NOMO-1 (cell line): ENCODE data around the gene TPGS1.
A peak's percentile ranks its signal among the peaks of the same experiment; 100 is the strongest.

Experiments
- DNase-seq, 2 experiments: peaks; one replicate each; lab custom pipeline; 2025; ENCODE audit not compliant: unreplicated experiment in 2 of 2; lab: John Stamatoyannopoulos, UW

Gene TPGS1

DNA sequence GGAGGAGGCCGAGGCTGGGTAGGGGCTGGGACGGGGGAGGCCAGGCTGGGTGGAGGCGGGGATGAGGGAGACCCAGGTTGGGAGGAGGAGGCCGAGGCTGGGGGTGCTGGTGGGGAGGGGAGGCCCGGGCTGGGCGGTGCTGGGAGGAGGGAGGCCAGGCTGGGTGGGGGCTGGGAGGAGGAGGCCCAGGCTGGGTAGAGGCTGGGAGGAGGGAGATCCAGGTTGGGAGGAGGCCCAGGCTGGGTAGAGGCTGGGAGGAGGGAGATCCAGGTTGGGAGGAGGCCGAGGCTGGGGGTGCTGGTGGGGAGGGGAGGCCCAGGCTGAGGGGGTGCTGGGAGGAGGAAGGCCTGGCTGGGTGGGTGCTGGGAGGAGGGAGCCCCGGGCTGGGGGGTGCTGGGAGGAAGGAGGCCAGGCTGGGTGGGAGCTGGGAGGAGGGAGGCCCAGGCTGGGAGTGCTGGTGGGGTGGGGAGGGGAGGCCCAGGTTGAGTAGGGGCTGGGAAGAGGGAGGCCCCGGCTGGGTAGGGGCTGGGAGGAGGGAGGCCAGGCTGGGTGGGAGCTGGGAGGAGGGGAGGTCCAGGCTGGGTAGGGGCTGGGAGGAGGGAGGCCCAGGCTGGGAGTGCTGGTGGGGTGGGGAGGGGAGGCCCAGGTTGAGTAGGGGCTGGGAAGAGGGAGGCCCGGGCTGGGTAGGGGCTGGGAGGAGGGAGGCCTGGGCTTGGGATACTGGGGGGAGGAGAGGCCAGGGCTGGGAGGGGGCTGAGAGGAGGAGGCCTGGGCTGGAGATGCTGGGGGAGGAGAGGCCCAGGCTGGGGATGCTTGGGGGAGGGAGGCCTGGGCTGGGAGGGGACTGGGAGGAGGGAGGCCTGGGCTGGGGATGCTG lies 10.7 kb downstream of the TPGS1 start:
- DNase-seq, result no peak

DNA sequence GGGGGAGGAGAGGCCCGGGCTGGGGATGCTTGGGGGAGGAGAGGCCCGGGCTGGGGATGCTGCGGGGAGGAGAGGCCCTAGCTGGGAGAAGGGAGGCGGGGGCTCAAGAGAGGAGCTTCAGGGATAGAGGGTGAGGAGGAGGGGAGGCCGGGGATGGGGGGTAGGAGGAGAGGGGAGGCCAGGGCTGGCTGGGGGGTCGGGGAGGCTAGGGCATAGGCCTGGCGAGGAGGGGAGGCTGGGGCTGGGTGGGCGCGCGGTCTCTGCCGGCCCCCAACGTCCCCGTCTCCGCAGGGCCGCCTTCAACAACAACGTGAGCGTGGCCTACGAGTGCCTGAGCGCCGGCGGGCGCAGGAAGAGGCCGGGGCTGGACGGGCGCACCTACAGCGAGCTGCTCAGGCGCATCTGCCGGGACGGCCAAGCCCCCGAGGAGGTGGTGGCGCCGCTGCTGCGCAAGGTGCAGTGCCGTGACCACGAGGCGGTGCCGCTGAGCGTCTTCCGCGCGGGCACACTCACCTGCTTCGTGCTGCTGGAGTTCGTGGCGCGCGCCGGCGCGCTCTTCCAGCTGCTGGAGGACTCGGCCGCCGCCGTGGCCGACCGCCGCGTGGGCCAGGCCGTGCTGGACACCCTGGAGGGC lies 11.4 kb downstream of the TPGS1 start:
- DNase-seq, result no peak

DNA sequence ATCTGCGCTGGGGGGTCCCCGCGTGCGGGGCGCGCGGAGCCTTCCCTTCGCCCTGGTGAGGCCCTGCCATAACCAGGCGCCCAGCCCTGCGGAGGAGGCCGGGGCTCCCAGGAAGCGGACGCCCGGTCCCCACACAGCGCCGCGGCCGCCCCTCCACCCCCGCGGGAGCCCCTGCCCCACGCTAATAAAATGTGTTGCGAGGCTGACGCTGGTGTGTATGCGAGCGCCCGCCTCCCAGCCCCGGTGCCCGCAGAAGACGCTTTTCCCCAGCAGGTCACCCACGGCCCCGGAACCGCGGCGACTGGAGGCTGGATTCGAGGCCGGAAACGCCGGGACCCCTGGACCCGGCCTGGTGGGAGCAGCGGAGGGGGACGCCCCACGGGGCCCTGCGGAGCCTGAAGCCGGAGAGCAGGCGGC lies 12.2 kb downstream of the TPGS1 start:
- no peak for DNase-seq

DNA sequence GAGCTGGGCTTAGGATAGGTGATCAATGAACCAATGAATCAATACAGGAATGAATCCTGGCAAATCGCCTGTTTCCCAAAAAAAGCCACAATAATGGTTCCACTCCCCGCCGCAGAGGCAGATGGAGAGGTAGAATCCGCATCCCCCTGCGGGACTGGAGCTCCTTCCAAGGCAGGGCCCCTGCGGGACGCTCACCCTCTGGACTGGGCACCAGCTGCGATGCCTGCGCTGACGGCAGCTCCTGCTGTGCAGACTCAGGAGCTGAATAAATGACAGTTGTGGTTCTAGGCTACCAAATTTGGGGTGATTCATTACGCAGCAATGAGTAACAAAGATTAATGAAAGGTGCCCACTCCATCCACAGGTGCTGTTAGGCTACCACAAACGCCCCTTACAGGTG lies 15.4 kb downstream of the TPGS1 start:
- DNase-seq, result no peak

DNA sequence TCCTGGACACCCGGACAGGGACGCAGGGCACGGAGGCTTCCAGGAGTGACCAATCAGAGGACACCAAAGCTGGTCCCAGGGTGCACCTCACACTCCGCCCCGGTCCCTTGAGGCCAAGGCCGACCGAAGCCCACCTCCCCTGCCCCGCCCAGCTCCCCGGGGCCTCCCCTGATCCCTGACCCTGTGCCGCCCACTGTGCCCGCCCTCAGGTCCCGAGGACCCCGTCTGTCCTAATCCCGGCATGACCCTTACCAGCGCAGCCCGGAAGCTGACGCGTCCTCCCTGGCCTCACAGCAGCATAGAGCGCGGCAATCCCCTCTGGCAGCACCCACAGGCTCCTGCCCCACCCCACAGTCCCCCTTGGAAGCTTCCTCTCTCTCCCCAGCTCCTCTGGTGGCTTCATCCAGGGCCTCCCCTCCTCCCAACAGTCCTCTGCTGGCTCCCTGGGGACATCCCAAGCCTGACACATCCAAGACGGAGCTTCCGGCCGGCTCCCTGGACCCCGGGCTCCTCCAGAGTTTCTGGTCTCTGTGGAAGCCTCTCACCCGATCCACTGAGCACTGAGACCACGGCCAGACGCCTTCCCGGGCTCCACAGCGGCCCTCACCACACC lies 16.9 kb downstream of the TPGS1 start:
- no peak for DNase-seq

DNA sequence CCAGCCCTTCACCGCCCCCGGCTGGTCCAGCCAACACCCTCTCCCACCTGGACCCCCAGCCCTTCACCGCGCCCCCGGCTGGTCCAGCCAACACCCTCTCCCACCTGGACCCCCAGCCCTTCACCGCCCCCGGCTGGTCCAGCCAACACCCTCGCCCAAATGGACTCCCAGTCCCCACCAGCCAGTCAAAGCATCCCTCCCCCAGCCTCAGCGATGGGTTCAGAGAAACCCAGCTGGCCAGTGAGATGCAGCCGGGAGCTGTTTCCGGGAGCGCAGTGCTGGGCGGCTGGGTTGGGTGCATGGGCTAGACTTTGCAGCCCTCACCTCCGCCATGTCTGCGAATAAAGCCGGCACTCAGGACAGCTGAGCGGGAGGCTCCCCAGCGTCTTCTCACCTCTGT lies 17.7 kb downstream of the TPGS1 start:
- no peak for DNase-seq

DNA sequence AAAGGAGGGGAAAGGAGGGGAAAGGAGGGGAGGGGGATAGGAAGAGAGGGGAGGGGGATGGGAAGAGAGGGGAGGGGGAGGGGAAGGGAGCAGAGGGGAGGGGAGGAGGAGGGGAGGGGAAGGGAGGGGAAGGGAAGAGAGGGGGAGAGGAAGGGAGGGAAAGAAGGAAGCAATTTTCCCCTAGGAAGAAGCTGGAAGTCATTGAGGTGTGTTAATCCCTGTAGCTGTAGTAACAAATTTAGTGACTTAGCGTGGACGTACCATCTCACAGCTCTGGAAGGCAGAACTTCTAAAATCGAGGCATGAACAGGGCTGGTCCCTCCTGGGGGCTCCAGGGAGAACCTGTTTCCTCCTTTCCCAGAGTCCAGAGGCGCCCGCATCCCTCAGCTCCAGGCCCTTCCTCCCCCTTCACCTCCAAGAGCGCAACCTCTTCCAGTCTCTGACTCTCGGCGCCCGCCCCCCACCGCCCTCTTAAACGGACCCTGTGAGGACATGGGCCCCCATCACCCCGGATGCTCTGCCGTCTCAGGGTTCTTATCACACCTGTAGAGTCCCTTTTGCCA lies 18.6 kb downstream of the TPGS1 start:
- DNase-seq, result no peak

DNA sequence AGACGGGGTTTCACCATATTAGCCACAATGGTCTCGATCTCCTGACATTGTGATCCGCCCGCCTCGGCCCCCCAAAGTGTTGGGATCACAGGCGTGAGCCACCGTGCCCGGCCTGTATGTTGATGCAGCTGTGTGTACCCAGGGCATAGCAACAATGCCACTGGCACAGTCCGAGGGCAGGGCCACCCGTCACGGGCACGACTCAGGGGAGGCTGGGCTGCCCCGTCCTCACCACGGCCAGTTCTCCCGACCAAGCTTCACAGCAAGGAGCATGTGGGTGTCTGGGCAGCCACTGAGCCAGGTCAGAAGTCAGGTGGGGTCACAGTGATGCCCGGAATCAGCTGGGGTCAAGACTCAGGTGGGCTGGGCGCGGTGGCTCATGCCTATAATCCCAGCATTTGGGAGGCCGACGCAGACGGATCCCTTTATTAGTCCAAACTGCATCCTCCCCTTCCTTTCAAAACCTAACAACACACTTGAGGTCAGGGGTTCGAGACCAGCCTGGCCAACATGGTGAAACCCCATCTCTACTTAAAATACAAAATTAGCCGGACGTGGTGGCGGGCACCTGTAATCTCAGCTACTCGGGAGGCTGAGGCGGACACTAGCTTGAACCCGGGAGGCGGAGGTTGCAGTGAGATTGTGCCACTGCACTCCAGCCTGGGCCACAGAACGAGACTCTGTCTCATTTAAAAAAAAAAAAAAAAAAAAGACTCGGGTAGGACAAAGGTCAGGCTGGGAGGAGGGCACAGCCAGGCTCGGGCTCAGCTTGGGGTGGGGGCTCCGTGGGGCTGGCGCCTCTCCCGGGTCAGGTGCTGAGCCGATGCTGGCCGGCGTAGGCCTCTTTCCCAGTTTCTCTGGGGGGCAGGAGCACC lies 23.1 kb downstream of the TPGS1 start:
- no peak for DNase-seq

DNA sequence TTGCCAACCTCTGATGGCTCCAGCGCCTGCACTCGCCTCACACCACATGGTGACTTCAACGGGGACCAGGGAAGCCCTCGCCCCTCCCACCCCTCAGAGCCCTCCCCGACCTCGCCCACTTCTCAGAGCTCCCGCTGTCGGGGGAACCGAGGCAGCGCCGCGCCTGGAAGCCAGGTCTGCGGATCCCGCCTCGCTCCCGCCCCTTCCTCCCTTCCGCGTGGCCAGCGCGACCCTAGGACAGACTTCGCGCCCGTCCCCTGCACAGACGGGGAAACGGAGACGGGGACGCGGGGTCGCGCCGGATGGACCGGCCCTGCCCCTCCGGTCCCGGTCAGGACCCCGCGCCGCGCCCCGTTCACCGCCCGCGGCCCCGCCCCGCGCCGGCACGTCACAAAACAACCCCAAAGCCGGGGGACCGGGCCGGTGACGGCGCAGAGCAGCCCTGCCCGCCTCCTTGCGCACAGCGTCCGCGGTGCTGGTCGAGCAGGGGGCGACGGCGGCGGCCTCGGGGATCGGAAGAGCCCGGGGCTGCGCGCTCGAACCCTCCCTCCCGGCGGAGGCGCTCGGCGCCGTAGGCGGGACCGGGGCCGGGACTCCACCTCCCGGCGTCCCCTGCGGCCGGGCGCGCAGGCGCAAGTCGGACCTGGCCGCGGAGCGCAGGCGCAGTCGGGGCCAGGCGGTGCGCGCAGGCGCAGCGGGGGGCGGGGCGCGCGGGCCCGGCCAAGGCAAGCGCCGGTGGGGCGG lies 23.9 kb downstream of the TPGS1 start:
- DNase-seq, result peak; percentile 75 to 87

DNA sequence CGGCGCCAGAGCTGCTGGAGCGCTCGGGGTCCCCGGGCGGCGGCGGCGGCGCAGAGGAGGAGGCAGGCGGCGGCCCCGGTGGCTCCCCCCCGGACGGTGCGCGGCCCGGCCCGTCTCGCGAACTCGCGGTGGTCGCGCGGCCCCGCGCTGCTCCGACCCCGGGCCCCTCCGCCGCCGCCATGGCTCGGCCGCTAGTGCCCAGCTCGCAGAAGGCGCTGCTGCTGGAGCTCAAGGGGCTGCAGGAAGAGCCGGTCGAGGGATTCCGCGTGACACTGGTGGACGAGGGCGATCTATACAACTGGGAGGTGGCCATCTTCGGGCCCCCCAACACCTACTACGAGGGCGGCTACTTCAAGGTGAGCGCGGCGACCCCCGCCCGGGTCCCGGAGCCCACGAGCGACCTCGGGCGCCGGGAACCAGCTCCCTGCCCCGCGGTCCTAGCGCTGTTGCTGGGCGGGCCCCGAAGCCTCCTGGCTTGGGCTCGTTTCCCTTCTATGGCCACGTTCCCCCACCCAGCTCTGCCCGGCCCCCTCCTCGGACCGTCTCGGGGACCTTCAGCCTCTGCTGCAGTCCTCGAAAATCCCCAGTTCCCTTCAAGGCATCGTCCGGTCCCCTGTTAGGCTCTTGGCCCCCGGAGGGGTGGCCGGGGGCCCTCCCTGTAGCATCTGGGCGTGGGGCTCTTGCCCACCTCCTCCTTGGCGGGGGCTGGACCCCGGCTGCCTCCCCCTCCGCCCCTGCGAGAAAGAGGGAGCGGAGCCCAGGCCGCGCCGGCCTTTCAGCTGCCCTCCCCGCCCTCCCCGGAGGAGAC lies 24.7 kb downstream of the TPGS1 start, which contains the start of gene CDC34:
TSS of gene CDC34 (plus strand) at position 8 of the 808 bp plus-strand sequence. CDS start at position 180, 172 bp downstream.
- no peak for DNase-seq

DNA sequence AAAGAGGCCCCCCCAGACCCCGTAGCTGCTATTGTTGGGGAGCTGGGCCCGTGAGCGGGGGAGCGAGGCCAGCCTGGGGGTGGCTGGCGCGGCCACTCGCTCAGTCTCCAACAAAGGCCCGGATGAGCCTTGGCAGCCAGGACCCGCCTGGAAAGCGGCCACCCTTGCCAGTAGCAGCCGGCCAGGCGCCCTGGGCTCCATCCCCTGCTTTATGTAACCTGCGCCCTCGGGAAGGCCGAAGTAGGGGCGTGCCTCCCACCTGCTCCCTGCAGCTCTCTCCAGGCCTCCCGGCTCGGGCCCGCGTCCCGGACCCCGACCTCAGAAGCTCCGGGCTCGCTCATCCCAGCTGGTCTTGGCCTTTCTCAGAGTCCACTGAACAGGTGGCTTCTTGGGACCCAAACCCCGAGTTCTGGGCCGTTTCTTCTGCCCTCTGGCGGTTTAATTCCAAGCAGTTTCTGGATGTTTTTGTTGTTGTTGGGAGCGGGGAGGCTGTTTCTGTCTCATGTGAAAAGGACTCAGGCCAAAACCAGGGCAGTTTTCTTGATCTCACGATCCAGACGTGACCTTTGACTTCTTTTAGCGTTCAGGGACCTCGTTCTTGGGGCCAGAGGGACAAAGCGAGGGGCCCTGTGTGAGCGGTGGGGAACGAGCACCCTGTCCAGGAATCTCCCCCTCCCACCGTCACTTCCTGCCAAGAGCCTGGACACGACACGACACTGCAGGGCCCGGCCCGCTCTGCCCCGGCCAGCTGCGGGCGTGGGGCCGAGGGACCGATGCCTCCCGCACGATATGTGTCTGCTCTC lies 25.5 kb downstream of the TPGS1 start:
- DNase-seq, result peak; percentile 46 to 61

DNA sequence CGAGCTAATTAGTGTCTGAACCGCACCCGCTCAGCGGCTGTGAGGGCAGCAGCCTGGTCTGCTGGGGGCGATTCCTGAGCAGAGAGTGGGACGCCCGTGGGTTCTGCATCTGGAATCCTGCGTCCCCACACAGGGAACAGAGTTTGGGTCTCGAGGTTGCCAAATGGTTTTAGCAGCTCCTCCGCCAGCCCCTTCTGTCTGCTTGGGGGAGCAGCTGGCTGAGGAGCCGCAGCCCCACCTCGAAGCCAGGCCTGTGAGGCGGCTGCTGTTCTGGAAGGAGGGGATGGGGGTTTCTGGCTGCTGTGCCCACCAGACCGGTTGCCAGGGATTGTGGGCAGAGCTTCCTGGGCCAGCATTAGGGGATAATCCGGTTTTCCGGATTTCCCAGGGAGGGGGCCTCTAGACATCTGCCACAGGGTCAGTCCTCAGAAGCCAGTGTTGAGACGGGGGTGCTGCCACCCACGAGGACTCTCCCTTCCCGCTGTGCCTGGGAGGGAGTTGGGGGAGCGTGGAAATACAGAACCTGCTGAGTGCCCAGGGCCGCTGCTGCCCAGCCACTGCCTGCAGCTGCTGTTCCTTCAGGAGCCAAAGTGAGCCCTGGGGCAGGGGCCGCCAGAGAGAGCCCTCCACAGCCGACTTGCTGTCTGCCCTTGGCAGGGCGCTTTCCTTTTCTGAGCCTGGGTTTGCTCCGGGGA lies 26.2 kb downstream of the TPGS1 start:
- no peak for DNase-seq

DNA sequence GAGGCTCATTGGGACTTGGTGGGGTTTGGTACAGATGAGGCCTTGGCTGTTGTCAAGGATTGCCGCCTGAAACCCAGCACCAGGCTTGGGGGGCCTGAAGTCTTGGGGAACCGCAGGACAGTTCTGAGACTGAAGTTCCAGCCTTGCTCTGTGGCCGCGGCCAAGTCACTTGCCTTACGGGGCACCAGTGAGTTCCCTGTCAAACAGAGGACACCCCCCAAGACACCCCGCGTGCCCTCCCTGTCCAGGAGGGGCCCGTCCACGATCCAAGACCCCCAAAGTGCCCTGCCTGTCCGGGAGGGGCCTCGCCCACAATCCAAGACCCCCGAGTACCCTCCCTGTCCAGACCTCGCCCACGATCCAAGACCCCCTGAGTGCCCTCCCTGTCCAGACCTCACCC lies 26.8 kb downstream of the TPGS1 start:
- DNase-seq, result no peak

DNA sequence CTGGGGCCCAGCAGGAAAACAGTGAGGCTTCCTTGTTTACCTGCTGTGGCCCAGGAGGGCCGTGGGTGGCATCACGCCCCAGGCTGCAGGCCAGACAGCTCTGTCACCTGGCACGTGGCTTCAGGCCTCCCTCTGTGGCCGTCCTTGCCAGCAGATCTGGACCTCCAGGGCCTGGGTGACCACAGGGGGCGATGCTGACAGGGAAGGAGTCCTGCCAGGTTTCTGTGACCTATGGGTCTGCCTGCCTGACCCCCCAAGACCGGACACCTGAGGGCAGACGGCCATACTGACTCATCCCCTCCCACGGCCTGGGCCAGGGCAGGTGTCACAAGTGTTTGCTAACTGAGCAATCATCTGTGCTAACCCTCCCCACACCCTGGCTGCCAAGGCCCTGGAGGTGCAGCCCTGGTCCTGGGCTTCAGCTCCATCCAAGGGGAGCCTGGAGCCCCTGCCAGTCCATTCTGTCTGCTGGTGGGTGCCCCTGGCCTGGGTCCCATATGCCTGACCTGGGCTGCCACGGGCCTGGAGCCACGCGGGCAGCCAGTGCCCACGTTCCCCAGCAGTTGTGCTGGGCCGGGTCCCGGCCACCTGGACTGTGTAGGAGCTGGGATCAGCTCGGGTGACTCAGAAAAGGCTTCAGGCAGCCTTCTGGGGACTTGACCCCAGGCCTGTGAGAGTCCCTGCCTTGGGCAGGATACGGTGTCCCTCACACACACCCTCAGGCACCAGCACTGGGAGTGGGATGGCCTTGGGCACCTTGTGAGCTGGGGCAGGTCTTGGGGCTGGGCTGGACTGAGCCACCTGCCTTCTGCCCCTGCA lies 27.9 kb downstream of the TPGS1 start:
- no peak for DNase-seq

DNA sequence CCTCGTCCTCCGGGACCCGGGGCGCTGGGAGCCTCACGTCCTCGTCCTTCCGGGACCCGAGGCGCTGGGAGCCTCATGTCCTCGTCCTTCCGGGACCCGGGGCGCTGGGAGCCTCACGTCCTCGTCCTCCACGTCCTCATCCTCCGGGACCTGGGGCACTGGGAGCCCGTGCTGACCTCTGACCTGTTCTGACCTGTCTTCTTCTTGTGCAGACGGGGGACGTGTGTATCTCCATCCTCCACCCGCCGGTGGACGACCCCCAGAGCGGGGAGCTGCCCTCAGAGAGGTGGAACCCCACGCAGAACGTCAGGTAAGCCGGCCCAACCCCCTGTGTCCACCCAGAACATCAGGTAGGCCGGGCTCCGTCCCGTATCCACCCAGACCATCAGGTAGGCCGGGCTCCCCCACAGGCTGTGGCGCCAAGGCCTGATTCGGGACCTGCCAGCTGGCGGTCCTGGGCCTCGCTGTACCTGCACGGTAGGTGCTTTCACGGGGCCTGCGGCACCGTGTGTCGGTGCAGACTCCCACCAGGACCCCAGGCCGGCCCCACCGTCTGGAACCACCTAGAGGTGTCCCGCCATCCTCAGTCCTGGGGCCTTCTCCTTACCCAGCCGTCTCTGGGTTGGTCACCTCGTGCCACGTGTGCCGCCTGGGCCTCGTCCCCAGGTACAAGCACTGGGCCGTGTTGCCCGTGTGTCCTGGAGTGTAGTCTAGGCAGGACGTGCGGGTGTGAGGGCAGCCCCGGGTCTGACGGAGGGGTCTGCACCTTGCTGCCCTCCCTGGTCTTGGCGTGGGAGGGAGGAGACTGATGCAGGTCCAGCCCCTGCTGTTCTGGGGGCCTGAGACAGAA lies 29.0 kb downstream of the TPGS1 start:
- no peak for DNase-seq

DNA sequence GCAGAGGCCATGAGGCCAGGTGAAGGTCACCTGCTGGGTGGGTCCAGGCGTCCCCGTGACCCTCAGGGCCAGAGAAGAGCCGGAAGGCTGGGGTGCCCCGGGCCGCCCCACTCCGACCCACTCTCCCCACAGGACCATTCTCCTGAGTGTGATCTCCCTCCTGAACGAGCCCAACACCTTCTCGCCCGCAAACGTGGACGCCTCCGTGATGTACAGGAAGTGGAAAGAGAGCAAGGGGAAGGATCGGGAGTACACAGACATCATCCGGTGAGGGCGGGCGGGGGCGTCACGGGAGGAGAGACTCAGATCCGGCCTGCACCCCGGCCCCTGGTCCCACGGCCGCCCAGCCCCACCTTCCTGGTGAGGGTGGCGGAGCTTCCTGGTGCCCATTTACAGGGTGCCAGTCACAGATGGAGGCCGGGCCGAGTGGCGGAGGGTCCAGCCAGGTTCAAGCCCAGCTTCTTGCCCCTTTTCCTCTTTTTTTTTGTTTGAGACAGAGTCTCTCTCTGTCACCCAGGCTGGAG lies 29.6 kb downstream of the TPGS1 start:
- no peak for DNase-seq
